Forelimb muscle (tissue), 1 donor: Measurements from ENCODE around the gene TBC1D5. TPM values are rescaled to one million over a fixed set of nuclear protein-coding genes. Genes with fewer than 3 reads are reported as not detected.
"Not testable (repeated sequence)": the region's sequence is repeated elsewhere in the genome, so short reads cannot be mapped to it uniquely, and the experiment has no call there.

Source experiments
- DNase-seq: peaks from one replicate; pipeline ENCODE4 v3.0.0-alpha.2; 2013; ENCODE audit warnings: low read depth
- polyA plus RNA-seq: library from polyadenylated mRNA; unstranded; fragments of 120-200 nt; gene quantifications from one replicate; pipeline ENCODE4 v1.2.1, GENCODE V29; 2013; ENCODE audit not compliant: insufficient read length

Gene TBC1D5
- polyA plus RNA-seq, 1 donor: 23.4 TPM

GRCh38 chr3:17714473-17714872 lies 28.0 kb downstream of the TBC1D5 start:
- DNase-seq: no peak

- no peak for DNase-seq
Observed at GRCh38 chr3:17709236-17709810, 33.1 kb downstream of the TBC1D5 start.

DNA sequence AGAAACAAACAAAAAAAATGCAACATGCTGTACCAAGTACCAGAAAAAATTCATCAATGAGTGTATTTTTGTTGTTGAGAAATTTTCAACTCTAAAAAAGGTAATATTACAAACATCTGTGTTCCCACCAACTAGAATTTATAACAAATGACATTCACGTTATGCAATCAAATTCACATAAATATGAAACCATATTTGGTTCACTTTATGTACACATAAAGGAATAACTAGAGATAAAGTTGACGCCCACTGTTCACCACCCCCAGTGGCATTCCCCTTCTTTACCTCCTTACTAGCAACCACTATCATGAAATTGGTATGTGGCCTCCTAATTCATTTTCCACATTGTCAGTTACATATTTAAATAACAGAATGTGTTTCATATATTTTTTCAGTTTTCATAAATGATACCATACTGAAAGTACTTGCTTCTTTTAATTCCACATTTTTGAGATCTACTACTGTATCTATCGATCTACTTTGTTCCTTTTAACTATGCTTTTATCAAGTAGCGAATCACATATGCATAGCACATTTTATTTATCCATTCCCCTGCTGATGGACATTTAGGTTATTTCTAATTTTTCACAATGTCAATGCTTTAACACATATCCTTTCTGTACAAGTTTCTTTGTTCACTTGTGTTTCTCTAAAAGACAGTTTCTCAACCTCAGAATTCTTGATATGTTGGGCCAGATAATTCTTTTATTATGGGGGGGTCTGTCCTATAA lies 34.5 kb downstream of the TBC1D5 start:
- DNase-seq: no peak

GRCh38 chr3:17705991-17706390 lies 36.4 kb downstream of the TBC1D5 start:
- not testable (repeated sequence) for DNase-seq

DNA sequence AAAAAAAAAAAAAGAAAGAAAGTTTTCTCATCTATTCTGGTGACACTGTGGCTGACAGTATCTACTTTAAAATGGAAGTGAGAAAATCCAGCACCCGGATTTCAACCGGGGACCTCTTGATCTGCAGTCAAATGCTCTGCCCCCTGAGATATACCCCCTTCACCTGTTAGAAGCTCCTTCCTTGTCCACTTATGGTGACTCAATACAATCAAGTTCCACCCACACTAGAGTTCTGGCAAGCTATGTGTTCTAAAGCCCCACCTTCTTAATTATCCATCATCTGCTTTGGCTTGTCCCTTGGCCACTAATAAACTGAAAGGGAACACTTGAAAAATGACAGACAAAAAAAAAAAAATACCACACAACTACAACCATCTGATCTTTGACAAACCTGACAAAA lies 42.6 kb downstream of the TBC1D5 start:
- DNase-seq: not testable (repeated sequence)

GRCh38 chr3:17695665-17696064 lies 46.8 kb downstream of the TBC1D5 start:
- not testable (repeated sequence) for DNase-seq

- not testable (repeated sequence) for DNase-seq
Observed at GRCh38 chr3:17693670-17693999, 48.8 kb downstream of the TBC1D5 start.

GRCh38 chr3:17692846-17693669 lies 49.4 kb downstream of the TBC1D5 start:
- DNase-seq: not testable (repeated sequence)

- no peak for DNase-seq
Observed at GRCh38 chr3:17687566-17687965, 54.9 kb downstream of the TBC1D5 start.

- no peak for DNase-seq
Observed at GRCh38 chr3:17686613-17687012, 55.8 kb downstream of the TBC1D5 start.

- DNase-seq: no peak
Observed at GRCh38 chr3:17683542-17684207, 58.8 kb downstream of the TBC1D5 start.

- no peak for DNase-seq
Observed at GRCh38 chr3:17680530-17680929, 61.9 kb downstream of the TBC1D5 start.

DNA sequence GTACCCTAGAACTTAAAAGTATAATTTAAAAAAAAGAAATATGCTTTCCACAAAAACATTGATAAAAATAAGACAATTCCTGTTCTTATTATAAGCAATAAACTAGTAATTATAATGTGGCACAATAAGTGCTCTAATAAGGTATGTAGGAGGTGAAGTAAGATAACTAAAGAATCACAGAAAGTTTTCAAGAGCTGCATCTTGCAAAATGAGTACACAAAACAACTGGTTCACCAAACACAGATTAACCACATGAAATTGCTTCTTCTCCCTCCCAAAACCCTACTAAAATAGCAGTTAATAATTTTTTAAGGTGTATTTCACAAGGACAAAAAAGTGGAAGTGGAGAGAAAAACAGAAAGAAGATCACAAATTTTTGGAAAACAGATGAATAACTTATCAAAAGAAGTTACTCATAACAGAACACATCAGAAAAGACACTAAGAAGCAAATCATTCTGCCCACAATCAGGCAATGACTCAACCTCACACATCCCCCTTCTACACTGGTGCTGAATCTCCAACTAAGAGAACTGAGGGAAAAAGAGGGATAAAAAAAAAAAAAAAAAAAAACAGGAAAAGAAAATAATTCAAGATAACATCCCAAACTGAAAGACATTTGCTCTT lies 64.2 kb downstream of the TBC1D5 start:
- no peak for DNase-seq

DNA sequence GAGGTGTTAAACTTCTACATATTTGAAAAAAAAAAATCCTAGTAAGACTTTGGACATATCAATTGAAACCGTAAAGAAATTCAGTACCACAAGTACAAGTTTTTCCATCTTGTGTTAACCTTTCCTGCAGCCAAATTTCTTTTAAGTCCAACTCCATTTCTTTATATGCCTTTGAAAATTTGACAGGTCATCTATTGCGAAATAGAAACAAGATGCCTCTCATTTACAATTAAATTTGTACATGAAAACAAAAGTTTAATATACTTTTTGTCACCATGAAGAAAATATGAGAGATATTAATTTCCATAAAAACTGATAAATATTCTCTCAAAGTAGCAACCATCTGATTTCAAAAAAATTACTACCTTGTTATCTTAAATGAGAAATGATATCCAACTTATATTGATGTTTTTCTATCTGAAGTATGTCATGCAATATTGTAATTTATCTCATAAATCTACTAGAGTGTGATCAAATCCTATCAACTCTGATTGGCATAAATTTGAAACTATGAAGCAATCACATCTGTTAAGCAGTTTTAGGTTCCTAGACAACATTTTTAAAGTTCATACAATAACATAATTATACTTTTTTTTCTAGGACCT lies 68.2 kb downstream of the TBC1D5 start:
- DNase-seq: no peak

DNA sequence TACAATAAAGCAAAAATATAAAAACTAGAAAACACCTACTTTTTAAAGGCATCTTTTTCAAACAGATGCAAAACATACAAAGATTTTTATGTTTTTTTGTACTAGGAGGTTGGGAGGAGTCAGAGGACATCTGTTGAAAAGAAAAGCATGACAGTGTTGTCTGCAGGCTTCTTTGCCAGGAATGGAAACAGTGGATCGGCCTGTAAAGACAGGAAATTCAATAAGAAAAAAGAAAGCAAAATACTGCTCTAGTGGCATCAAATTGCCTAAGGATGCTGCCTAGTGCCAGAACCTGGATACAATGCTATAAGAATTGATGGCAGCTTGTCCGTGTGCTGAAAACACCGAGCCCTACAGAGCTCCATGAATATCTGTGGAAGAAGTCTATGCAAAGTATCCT lies 69.9 kb downstream of the TBC1D5 start:
- peak; percentile 56 for DNase-seq

GRCh38 chr3:17670749-17671148 lies 71.7 kb downstream of the TBC1D5 start:
- DNase-seq: no peak

GRCh38 chr3:17664923-17665322 lies 77.5 kb downstream of the TBC1D5 start:
- DNase-seq: no peak

DNA sequence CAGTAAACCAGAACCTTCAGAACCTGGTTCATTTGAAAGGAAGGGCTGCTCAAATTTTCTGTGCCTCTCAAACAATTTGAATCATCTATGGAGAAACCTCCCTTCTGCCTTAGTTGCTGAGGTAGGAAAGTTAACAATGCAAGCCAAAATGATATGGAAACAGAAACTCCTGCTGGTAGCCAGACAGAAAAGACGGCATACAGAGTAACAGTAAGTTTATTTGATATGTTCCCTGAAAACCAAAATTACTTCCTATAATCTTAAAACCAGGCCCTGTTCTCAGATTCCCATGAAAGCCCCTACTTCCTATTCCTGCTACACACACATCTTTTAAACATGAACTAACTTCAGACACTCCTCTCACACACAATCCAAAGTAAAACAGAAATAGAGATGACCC lies 86.2 kb downstream of the TBC1D5 start:
- no peak for DNase-seq

- DNase-seq: no peak
Observed at GRCh38 chr3:17655743-17656142, 86.7 kb downstream of the TBC1D5 start.

DNA sequence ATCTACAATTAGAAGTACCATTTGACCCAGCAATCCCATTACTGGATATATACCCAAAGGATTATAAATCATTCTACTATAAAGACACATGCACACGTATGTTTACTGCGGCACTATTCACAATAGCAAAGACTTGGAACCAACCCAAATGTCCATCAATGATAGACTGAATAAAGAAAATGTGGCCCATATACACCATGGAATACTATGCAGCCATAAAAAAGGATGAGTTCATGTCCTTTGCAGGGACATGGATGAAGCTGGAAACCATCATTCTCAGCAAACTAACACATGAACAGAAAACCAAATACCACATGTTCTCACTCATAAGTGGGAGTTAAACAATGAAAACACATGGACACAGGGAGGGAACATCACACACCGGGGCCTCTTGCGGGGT lies 92.7 kb downstream of the TBC1D5 start:
- not testable (repeated sequence) for DNase-seq

- DNase-seq: not testable (repeated sequence)
Observed at GRCh38 chr3:17648630-17649355, 93.6 kb downstream of the TBC1D5 start.
